Frontal cortex (tissue), 4 donors: ENCODE results near the gene CASP14. TPM values are rescaled to one million over a fixed set of nuclear protein-coding genes. Genes with fewer than 3 reads are reported as not detected.
"Not testable (repeated sequence)": the region's sequence is repeated elsewhere in the genome, so short reads cannot be mapped to it uniquely, and the experiment has no call there.

Experiments used
- DNase-seq, 2 donors: peaks; one replicate each; pipeline ENCODE4 v3.0.0; 2012; ENCODE audit warnings: low spot score in 2 of 2
- FAIRE-seq: peaks from 2 replicates; lab custom pipeline; 2012; peaks lifted over from hg19 to GRCh38; lab: Jason Lieb, UNC
- total RNA-seq: library from RNA; depleted of rRNA; stranded (reverse); fragments of >200 nt; gene quantifications from one replicate; pipeline ENCODE4 v1.2.3, GENCODE V29; 2014
- donor health status: control.
- donor health status: control.
- donor health status: control.

The CASP14 gene, protein sequence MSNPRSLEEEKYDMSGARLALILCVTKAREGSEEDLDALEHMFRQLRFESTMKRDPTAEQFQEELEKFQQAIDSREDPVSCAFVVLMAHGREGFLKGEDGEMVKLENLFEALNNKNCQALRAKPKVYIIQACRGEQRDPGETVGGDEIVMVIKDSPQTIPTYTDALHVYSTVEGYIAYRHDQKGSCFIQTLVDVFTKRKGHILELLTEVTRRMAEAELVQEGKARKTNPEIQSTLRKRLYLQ
- total RNA-seq: not detected

DNA sequence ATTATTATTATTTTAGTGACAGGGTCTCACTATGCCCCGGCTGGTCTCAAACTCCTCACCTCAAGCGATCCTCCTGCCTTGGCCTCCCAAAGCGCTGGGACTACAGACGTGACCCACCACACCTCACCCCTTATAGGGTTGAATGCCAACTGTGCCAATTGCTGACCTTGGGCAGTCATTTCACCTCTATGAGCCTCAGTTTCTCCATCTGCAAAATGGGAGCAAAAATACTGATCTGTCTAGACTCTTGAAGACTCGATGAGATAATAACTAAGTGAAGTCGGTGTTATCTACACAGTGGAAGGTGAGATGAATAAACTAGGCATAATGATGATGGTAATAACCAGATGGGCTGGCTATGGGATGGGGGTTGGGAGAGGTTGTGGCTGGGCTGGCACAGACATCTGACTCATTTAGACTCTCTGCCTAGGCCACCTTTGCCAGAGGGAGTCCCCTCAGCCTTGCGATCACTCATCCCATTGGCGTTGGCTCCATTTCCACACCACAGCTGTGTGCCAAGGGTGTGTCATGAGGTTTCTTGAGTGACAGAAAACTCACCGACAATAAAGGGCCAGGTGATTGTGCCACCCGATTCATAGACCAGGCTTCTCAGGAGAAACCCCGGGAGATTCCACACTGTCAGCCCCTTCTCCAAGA is at the start of gene CASP14:
CASP14 (plus strand) TSS at position 596 of the 657 bp plus-strand sequence. CDS start 2,772 bp downstream, outside the sequence.
- DNase-seq: no peak
- FAIRE-seq: no peak

DNA sequence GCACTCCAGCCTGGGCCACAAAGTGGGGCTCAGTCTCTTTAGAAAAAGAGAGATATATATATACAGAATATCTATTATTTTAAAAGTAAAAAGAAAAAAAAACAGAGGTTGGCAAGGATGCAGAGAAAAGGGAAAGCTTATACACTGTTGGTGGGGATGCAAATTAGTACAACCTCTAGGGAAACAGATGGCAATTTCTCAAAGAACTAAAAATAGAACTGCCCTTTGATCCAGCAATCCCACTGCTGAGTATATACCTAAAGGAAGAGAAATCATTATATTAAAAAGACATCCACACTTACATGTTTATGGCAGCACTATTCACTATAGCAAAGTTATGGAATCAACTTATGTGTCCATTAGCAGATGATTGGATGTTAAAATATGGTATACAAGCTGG is 41.0 kb upstream of the CASP14 start:
- DNase-seq (no peak), FAIRE-seq (no peak)

DNA sequence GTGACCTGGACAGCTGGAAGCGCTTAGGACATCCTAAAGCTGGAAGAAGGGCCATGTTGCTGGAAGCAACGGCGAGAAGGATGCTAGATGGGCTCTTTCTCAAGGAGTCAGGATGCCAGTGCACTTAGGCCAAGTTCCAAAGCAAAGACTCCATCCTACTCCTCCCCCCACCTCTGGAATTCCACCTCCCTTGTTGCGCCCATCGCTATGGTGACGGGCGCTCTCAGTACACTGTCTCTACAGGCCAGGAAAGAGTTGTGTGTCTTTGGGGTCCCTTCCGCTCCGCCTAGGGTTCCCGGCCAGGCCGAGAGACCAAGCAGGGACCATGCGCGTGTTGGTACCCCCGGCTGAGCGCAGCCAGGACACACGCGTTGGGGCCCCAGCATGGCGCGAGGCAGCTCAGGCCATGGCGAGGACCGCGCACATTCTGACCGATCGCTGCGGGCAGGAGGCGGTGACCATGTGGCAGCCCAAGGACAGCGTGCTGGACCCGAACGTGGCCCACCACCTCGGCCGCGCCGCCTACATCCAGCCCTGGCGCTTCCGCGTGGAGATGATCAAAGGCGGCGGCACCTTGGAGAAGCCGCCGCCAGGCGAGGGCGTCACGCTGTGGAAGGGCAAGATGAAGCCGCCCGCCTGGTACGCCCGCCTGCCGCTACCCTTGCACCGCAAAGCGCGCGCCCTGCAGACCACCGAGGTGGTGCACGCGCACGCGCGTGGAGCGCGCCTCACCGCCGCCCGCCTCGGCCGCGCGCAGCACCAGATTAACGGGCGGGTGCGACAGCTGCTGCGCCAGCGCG is 38.6 kb upstream of the CASP14 start:
- FAIRE-seq (no peak), DNase-seq (peak in 1 of 2 donors; percentile 21)

DNA sequence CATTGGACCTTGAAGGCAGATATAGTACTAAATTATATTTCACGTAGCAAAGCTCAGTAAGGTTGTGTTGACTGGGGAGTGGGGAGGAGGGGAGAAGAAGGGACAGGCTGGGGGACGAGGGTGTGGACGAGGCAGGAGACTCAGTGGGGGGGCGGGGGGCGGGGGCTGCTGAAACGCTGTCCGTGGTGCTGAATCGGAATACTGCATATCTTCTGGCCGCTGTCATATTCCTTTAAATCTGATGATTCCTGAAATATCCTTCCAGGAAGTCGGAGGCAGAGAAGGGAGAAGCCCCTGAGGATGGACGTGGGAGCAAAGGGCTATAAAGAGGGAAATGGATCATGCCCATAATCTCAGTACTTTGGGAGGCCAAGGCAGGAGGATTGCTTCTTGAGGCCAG is 34.7 kb upstream of the CASP14 start:
- DNase-seq: no peak

DNA sequence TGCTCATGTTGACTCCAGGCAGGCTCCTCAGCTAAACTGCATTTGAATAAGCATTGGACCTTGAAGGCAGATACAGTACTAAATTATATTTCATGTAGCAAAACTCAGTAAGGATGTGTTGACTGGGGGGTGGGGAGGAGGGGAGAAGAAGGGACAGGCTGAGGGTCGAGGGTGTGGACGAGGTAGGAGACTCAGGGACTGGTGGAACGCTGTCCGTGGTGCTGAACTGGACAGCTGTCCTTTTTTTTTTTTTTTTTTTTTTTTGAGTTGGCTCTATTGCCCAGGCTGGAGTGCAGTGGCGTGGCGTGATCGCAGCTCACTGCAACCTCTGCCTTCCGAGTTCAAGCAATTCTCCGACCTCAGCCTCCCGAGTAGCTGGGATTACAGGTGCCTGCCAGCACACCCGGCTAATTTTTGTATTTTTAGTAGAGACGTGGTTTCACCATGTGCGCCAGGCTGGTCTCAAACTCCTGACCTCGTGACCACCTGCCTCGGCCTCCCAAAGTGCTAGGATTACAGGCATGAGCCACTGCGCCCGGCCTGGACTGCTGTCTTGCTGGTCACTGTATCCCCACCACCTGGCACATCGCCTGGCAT is 33.2 kb upstream of the CASP14 start:
- no peak for FAIRE-seq

More for the DNA sequence above, 34.7 kb upstream of the CASP14 start:
- no peak for FAIRE-seq

DNA sequence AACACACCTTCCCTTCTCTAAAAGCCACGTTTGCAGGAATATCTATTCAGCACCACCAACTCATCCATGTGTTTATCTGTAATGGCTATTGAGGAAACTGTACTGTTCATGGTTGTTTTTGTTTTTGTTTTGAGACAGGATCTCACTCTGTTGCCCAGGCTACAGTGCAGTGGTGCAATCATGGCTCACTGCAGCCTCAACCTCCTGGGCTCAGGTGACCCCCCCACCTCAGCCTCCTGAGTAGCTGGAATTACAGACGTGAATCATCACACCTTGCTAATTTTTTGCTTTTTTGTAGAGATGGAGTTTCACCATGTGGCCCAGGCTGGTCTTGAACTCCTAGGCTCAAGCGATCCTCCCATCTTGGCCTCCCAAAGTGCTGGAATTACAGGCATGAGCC is 30.4 kb upstream of the CASP14 start:
- not testable (repeated sequence) for FAIRE-seq, DNase-seq

More for the DNA sequence above, 33.2 kb upstream of the CASP14 start:
- no peak for DNase-seq

DNA sequence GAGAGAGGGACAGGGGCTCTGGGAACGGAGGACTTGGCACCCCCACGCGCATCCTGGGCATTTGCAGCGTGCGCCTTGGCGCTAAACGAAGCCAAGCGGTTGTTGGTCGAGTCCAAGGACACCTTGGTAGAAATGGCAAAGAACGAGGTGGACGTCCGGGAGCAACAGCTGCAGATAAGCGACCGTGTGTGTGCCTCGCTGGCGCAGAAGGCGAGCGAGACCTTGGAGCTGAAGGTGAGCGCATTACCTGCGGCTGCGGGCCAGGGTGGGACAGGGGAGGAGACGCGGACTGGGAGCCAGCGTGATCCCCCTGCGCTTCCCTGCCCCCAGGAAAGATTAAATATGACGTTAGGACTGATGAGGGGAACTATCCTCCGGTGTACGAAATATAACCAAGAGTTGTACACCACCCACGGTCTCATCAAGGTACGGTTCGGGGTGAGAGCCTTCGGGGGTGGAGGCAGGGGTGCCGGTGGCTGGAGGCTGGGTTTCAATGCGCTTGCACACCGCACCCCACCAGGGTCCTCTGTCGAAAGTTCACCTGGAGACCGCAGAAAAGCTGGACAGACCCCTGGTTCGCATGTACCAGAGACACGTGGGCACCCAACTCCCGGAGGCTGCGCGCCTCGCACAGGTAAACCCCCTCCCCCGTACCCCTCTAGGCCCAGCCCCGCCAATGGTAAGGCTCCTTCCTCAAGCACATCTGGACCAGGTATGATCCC is 27.8 kb upstream of the CASP14 start:
- DNase-seq: no peak
- FAIRE-seq: no peak

DNA sequence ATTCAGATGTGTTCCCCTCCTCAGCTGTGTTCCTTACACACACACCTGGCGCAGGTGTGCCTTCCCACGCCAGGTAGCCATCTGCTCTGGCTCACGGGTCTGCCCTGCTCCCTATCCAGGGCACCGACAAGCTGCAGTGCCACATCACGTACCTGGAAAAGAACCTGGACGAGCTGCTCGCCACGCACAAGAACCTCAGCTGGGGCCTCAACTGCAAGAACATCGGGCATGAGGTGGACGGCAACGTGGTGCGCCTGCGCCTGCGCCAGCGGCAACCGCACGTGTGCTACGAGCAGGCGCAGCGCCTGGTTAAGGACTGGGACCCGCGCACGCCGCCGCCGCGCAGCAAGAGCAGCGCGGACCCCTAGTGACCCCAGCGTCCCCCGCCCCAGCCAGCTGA is 26.5 kb upstream of the CASP14 start:
- DNase-seq: no peak
- no peak for FAIRE-seq

DNA sequence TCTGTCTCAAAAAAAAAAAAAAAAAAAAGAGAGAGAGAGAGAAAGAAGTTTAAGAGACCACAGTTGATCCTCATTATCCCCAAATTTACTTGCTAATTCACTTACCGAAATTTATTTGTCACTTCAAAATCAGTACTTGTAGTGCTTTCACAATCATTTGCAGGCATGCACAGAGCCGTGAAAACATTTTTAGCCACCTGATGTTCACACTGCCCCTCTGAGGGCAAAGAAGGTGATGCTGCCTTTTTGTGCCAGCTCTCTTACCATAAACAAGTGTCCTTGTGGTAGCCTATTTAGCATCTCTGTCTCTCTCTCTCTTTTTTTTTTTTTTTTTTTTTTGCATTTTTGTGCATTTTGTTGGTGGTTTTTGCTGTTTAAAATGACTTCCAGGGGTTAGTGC is 24.1 kb upstream of the CASP14 start:
- DNase-seq (no peak), FAIRE-seq (no peak)

DNA sequence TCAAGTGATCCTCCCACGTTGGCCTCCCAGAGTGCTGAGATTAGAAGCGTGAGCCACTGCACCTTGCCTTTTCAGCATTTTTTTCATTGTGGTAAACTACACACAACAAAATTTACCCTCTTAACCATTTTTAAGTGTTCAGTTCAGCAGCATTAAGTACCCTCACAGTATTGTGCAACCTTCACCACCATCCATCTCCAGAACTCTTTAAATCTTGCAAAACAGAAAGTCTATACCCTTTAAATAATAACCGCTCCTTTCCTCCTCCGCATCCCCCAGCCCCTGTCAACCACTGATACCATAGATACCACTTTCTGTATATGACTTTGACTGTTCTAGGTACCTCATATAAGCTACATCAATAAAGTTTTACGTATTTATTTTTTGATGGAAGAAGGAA is 20.8 kb upstream of the CASP14 start:
- DNase-seq: no peak
- no peak for FAIRE-seq

DNA sequence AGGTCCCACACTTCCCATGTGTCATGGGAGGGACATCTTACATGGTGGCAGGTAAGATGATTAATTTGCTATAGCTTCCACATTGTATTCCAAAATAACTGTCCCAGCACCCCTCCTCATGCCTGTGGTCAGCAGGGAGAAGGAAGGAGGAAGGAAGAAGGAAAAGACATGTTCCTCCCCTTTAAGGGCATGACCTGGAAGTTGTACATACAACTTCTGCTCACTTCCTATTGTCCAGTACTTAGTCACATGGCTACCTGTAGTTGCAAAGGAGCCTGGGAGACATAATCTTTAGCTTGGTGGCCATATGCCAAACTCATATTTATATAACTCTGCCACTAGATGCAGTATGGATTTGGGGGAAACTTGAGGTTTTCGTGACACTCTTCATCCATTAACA is 17.6 kb upstream of the CASP14 start:
- DNase-seq: no peak
- no peak for FAIRE-seq

DNA sequence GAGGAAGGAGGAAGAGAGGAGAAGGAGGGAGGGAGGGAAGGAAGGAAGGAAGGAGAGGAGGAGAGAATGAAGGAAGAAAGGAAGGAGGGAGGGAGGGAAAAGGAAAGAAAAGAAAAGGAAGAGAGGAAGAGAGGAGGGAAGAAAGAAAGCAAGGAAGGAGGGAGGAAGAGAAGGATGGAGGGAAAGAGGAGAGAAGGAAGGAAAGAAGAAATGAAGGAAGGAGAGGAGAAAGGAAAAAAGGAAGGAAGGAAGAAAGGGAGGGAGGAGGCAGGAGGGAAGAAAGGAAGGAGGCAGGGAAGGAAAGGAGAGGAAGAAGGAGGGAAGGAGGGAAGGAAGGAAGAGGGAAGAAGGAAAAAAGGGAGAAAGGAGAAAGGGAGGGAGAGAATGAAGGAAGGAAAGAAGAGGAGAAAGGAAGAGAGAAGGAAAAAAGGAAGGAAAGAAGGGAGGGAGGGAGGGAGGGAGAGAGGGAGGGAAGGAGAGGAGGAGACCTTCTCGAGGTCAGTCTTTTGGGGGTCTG is 13.4 kb upstream of the CASP14 start:
- DNase-seq (no peak), FAIRE-seq (no peak)

DNA sequence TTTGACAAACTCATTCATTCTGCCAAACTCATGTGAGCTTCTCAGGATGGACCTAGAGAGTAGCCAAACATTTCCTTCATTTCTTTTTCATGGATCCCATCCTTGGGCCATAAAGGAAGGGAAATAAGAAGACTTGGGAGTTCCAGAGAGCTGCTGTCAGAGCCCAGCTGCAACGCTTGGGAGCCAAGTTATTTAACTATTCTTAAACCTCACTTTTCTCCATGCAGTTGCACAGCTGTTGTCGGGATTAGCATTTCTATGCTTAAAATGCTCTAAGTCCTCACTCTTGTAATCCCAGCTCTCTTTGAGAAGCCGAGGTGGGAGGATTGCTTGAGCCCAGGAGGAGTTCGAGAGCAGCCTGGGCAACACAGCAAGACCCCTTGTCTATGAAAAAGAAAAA is 11.7 kb upstream of the CASP14 start:
- DNase-seq: no peak
- FAIRE-seq: no peak

DNA sequence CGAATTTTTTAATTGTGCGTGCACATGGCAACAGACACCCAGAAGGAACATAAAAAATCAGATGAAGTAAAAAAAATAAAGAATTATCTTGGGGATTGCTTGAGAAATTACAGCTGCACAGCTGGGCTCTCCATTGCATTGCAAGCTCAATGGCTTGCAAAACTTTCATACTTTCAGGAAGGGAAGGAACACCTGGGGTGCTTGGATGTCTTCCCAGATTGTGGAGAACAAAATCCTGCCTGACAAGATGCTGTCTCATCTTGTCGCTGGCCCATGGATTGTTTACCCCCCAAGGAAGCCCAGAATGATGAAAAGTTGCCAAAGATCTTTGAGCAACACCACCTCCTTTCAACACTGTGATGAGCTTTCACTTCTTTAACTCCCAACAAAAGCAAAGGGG is 11.0 kb upstream of the CASP14 start:
- no peak for FAIRE-seq

DNA sequence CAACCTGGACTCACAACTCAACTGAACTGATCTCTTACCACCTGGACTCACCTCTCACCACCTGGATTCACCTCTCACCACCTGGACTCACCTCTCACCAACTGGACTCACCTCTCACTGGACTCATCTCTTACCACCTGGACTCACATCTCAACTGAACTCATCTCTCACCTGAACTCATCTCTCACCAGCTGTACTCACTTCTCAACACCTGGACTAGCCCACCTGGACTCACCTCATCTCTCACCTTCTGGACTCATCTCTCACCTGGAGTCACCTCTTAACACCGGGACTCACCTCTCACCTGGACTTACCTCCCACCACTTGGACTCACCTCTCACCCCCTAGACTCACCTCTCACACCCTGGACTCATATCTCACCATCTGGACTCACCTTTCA is 7.3 kb upstream of the CASP14 start:
- FAIRE-seq (no peak), DNase-seq (no peak)

More for the DNA sequence above, 11.0 kb upstream of the CASP14 start:
- no peak for DNase-seq

DNA sequence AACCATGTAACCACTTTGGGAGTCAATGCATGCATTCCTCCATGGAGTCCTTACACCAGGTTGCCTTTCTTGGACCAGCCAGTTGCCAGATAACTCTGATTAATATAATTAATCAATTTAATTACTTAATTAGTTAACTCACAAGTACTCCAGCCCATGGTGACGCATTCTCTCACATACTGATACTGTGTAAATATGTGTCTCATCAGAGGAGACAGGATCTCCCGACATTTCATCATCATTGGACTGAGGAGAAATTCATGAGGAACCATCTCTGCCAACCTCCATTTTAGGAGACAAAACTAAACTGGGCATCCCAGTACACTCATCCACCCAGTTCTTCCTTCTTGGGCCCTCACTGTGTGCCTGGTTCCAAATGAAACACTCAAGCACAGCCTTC is 6.5 kb upstream of the CASP14 start:
- FAIRE-seq (no peak), DNase-seq (no peak)

DNA sequence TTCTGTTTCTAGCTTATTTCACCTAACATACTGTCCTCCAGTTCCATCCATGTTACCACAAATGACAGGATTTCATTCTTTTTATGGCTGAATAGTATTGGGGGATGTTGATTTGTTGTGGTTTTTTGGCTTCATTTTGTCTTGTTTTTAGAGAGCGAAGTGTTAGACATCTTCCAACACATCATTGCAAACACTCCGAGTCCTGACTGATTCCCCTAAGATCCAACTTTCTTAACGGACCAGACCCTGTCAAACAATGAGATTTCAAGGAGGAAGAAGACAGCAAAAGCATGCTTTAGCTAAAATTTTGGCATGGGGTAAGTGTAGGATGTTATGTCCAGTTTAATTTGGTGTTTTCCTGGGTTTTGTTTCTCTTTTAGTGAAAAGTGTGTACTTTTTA is 3.8 kb upstream of the CASP14 start:
- DNase-seq (no peak), FAIRE-seq (no peak)

DNA sequence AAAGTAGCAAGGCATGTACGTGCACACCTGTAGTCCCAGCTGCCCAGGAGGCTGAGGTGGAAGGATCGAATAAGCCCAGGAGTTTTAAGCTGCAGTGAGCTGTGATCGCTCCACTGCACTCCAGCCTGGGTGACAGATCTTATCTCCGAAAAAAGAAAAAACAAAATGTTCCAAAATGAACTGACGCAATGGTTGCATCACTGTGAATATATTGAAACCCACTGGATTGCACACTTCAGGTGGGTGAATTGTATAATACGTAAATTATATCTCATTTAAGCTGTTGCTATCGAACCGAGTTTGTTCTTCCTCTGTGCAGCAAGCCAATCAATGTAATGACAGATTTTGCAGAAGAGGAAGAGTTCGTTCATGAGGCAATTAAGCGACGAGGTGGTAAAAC is 1.6 kb upstream of the CASP14 start:
- DNase-seq (no peak), FAIRE-seq (no peak)

DNA sequence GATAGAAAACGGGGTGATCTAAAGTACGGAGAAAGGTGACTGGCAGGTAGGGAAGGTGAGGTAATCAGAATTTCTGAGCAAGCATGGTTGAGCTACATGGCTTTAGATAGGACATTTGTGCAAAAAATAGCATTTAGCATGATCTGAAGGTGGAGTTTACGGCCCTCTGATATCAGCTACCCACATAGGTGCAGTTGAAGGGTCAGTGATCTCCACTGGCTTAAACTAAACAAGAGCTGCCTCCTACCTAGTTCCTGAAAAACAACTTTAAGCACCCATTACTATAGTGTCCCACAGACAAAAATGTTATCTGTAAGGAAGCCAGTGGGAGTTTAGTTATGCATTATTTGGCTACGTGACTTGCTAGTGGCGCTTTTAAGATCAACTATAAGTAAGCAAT is 1.2 kb upstream of the CASP14 start:
- DNase-seq (no peak), FAIRE-seq (no peak)

DNA sequence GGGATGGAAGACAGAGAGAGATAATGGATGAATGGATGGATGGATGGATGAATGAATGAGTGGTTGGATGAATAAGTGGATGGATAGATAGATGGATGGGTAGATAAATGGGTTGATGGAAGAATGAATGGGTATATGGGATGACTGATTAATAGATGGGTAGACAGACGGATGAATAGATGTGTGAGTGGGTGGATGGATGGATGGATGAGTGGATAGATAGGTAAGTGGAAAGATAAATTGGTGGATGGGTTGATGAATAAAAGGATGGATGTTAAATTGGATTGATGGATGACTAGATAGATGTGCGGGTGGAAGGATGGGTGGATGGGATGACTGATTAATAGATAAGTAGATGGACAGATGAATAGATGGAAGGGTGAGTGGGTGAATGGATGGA is 1.4 kb downstream of the CASP14 start:
- DNase-seq: no peak
- no peak for FAIRE-seq
